NB4 (cell line): ENCODE data around the gene KDM5B.

Experiments
- CTCF ChIP-seq: IDR thresholded peaks from one replicate; pipeline ENCODE4 v1.5.1; 2012; ENCODE audit warnings: low read depth, low read length
- MAX ChIP-seq: IDR thresholded peaks from 2 replicates; pipeline ENCODE4 v1.6.1; 2011; ENCODE audit warnings: low read depth, low read length
- POLR2A ChIP-seq: IDR thresholded peaks from 2 replicates; pipeline ENCODE4 v1.6.1; 2011; ENCODE audit warnings: mild to moderate bottlenecking; ENCODE audit not compliant: insufficient read length; ENCODE audit errors: extremely low read depth

- TF ChIP-seq POLR2A = peak; percentile 54
- 0 out of 2 replicates have a peak, but pooled peaks have one; percentile 14 for TF ChIP-seq MAX
- TF ChIP-seq CTCF = no peak
Measured at GRCh38 chr1:202806845-202807450, 1.3 kb downstream of the KDM5B start.
